Stimulated activated CD4-positive, alpha-beta T cell treated with anti-CD3 and anti-CD28 coated beads, Interleukin-12 subunit alpha, Interleukin-12 subunit beta, amount 100 ng/mL, for 48 hours (primary cell): ENCODE results near the gene SIAE.
A peak's percentile ranks its signal among the peaks of the same experiment; 100 is the strongest.
"Not testable (repeated sequence)": the region's sequence is repeated elsewhere in the genome, so short reads cannot be mapped to it uniquely, and the experiment has no call there.

Source experiments
- DNase-seq, 3 donors: peaks; one replicate each; pipeline ENCODE4 v3.0.0-alpha.2; 2020; ENCODE audit warnings: low read depth in 2 of 3, low spot score in 1 of 3

SIAE gene

GRCh38 chr11:124625504-124626168 lies 47.9 kb downstream of the SIAE start:
- DNase-seq = no peak

- no peak for DNase-seq
Measured at GRCh38 chr11:124623861-124624525, 49.5 kb downstream of the SIAE start.

GRCh38 chr11:124622531-124623451 lies 50.7 kb downstream of the SIAE start, which contains the start of gene TBRG1:
Gene TBRG1, plus strand, starts transcription at chr11:124622864. Its CDS starts 220 bp downstream, at chr11:124623084.
- peak; percentile 62 to 77 (median 64) for DNase-seq

DNA sequence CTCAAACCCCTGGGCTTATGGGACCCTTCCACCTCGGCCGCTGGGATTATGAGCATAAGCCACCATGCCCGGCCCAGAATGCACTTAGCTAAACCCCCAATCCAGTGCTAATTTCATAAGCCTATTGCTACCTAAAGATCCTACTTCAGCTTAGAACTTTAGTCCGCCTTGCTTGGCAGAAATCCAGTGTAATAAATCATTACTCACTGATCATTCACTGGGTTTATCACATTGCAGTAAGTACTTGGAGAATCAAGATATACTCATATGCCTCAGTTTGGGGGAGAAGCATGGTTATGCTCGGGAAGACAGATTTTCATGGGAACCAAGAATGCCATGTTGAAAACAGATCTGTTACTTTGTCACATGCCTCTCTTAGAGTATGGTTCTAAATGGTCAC lies 54.7 kb downstream of the SIAE start:
- DNase-seq = no peak

GRCh38 chr11:124612567-124613246 lies 60.8 kb downstream of the SIAE start:
- DNase-seq = no peak

GRCh38 chr11:124612045-124612444 lies 61.5 kb downstream of the SIAE start:
- peak in 1 of 3 donors; percentile 1 for DNase-seq

GRCh38 chr11:124611064-124611463 lies 62.5 kb downstream of the SIAE start, which contains the start of gene PANX3:
Gene PANX3, plus strand, starts transcription at chr11:124611428. Its CDS starts 129 bp downstream, at chr11:124611557.
- no peak for DNase-seq

DNA sequence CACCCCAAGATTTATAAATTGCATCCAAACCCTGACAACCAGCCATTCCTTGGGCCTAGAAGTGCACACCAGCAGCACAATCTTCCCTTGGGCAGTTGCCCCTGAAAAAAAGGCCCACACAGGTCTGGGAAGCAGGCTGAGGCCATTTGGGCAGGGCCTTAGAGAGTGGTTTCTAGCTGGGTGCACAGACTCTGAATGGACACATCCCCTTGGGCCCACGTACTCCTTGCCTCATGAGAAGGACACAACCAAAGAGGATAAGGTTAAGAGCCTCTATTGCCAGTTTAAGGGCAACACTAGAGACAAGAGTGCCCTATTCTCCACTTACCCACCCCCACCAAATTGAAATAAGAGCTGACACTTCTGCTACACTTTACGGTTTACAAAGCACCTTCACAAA lies 63.2 kb downstream of the SIAE start:
- no peak for DNase-seq

GRCh38 chr11:124608147-124608546 lies 65.4 kb downstream of the SIAE start:
- no peak for DNase-seq

DNA sequence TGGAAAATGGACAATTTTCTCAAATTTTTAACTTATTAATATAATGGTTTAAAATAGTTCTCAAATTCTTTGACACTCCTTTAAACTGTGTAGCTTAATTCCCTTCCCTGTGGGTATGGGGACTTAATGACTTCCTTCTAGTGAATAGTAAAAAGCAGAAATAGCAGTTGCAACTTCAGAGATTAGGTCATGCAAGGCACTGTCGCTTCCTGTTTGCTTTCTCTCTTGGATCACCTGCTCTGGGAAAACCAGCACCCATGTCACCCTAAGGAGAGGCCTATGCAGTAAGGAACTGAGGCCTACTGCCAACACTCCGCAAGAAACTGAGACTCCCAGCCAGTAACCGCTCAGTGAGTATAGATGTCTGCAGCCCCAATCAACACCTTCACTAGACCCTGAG lies 67.8 kb downstream of the SIAE start:
- no peak for DNase-seq

- not testable (repeated sequence) for DNase-seq
Measured at GRCh38 chr11:124602723-124603122, 70.8 kb downstream of the SIAE start.

- DNase-seq = no peak
Measured at GRCh38 chr11:124602193-124602592, 71.3 kb downstream of the SIAE start.

DNA sequence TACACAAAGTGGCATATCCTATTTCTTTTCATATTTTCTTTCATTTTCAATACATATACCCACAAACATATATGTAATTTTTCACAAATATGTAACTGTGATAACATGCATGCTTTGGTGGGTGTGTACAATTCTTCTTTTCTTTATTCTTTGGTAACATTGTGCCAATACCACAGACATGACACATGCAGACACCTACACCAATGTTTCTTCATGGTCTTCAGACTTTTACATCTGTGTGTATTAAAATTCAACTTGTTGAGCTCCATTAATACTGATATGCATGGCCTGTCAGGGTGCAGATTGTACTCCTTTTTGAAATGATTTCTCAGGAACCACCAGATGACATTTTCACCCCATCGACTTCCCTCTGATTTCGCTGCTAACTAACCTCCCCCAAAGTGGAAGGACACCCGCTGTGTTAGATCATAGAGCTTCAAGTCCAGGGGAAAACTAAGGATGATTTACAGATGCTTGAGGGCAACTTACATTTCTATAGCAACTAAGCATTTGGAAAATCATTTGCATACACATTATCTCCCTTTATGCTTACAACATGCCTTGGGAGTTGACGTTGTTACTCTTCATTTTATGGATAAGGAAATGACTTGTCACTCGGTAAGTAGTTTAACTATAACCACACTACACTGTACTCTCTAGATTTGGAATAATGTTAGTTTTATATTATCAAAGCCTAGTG lies 72.8 kb downstream of the SIAE start:
- DNase-seq = no peak

DNA sequence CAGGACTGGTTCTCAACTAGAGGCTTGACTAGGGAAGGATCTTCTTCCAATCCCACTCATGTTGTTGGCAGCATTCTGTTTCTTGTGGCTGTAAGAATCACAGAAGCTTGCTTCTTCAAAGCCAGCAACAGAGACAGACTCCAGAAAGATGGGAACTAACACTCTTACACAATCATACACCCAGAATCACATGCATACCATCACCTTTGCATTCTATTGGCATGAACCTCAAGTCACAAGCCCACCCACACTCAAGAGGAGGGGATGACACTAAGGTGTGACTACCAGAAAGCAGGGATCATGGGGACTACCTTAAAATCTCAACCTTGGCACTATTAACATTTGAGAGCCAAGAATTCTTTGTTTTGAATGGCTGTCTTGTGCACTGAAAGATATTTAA lies 75.9 kb downstream of the SIAE start:
- no peak for DNase-seq

DNA sequence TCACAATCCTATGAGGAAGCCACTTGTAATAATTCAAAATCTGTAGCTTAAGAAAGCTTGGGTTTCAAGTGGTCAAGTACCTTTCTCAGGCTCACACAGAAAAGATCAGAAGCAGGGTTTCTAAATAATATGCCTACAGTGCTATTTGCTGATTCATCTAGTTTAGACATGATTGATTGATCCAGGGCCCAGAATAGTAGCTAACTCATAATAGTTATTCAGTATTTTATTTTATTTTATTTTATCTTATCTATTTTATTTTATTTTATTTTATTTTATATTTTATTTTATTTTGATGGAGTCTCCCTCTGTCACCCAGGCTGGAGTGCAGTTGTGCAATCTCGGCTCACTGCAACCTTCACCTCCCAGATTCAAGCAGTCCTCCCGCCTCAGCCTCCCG lies 78.2 kb downstream of the SIAE start:
- DNase-seq = no peak

DNA sequence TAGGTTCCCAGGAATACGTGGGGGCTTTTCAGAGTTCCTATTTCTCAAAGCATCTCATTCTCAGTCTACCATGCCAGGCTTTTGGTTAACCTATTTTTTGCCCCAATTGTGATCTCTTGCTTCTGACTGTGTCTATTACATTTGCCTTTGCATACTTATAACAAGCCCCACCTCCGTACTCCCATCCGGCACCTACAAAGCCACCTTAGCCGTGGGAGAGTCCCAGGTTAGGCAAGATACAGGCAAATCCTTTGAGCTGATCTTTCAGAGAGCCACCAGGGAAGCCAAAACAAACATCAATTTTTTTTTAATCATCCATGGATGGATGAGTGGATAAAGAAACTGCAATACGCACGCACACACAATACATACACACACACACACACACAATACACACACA lies 80.9 kb downstream of the SIAE start:
- no peak for DNase-seq

- no peak for DNase-seq
Measured at GRCh38 chr11:124591430-124591829, 82.1 kb downstream of the SIAE start.

GRCh38 chr11:124586238-124586860 lies 87.2 kb downstream of the SIAE start:
- peak in 2 of 3 donors; percentile 29 to 38 for DNase-seq

DNA sequence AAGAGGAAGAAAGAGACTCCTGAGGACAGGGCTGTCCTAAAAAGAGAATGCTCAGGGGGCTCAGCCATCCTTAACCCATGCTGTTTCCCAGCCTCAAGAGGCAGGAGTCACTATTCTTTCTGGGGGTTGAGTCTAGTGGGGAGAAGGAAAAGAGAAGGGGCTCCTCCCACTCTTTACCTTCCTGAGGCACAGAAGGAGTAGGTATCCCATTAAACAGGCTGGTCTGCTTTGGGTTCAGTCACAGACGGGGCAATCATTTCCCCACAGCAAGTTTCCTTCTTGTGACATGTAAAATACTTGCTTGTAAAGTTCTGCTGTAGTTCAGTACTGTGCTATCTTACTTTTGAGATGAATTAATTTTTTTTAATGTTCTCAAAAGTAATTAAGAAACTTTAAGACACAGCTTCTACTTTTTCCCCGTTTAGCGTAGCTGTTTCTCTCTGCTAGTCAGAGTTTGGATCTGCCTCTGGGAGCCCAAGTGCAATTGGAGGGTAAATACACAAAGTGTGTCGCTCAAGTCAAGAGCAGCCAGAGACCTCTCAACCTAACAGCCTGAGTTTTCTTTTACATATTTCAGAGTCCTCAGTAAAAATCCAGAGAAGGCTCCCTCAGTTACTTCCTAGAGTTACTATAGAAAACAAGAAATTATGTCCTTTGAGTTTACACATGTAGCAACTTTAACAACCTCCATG lies 88.7 kb downstream of the SIAE start:
- DNase-seq = no peak
